Measurements from ENCODE around the gene NECTIN4.
"Not testable (repeated sequence)": the region's sequence is repeated elsewhere in the genome, so short reads cannot be mapped to it uniquely, and the experiment has no call there.

The NECTIN4 gene

DNA sequence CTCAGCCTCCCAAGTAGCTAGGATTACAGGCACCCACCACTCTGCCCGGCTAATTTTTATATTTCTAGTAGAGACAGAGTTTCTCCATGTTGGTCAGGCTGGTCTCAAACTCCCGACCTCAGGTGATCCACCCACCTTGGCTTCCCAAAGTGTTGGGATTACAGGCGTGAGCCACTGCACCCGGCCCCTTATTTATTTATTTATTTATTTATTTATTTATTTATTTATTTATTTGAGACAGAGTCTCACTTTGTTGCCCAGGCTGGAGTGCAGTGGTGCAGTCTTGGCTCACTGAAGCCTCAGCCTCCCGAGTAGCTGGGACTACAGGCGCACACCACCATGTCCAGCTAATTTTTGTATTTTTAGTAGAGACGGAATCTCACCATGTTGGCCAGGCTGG is 23.7 kb downstream of the NECTIN4 start:
- in situ Hi-C loops (cut with HindIII; ENCODE audit: low sequenced_read_pairs) = not testable (repeated sequence)

DNA sequence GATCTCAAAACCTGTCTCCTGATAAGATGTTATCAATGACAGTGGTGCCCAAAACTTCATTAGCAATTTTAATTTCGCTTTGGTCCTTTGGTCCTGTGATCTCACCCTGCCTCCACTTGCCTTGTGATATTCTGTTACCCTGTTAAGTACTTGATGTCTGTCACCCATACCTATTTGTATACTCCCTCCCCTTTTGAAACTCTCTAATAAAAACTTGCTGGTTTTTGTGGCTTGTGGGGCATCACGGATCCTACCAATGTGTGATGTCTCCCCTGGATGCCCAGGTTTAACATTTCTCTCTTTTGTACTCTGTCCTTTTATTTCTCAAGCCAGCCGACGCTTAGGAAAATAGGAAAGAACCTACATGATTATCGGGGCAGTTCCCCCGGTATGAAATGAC is 25.4 kb downstream of the NECTIN4 start:
- in situ Hi-C loops (cut with HindIII; ENCODE audit: low sequenced_read_pairs) = not testable (repeated sequence)

DNA sequence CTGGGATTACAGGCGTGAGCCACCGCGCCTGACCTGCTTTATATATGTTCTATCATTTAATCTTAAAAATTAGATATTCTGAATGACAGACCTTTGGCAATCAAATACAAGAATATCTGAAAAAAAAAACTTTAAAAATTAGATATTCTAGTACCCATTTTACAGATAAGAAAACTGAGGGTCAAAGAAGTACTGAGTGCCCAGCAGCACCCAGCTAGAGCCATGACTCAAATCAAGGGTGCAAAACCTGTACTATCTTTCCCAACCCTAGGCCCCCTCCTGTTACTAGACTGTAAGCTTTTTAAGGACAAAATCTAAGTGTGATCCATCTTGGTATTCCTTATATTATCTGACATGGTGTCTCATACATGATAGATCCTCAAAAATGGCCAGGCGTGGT is 27.9 kb downstream of the NECTIN4 start:
- in situ Hi-C loops (cut with HindIII; ENCODE audit: low sequenced_read_pairs) = no loop called here

DNA sequence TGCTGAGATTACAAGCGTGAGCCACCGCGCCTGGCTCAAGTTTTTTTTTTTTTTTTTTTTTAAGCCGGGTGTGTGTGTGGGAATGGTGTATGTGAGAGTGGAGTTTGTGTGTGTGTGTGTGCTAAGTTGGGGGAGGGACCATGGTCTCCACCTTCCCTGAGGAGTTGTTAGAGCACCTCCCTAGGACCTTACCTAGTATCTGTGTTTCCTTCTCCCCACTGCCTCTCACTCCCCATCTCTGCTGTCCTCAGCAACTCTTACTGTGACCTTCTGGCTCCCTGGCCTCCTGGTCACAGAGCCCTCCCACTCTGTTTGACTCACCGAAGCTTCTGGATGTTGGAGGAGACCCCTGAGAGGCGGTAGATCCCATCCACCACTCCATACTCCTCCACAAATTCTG is 30.1 kb downstream of the NECTIN4 start:
- in situ Hi-C loops (cut with HindIII; ENCODE audit: low sequenced_read_pairs) = no loop called here

DNA sequence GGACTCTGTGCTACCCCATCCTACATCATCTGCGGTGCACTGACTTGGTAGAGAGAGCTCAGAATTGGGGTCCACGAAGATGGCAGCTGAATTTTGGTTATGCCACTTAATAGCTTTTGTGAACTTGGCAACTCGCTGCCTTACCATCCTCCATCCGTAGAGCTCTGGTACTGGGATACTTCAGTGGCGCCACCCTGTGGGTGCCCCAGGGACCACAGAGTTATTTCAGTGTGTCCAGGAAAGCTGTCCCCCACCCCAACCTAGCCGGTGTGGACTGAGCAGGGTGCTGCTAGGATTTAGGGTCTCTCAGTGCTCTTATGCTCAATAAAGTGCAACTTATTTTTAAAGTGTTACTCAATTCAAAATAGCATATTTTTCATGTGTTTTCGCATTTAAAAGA is 34.6 kb downstream of the NECTIN4 start:
- in situ Hi-C loops (cut with HindIII; ENCODE audit: low sequenced_read_pairs) = no loop called here

DNA sequence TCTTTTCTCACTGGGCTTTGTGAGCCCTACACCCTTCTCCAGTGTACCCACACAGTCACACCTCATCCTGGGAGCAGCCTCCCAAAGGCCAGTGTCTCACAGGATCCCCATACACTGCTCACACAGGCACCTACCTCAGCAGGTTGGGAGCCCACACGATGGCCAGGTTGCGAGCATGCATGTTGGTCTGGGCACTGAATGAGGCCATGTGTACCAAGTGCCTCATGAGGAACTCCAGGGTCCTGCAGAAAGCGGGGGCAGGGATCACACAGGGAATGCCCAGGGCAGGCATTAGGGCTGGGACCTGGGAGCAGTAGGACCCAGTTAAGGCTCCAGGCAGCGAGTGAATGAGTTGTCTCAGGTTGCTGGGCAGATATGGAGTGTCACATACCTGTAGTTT is 35.1 kb downstream of the NECTIN4 start:
- in situ Hi-C loops (cut with HindIII; ENCODE audit: low sequenced_read_pairs) = no loop called here

DNA sequence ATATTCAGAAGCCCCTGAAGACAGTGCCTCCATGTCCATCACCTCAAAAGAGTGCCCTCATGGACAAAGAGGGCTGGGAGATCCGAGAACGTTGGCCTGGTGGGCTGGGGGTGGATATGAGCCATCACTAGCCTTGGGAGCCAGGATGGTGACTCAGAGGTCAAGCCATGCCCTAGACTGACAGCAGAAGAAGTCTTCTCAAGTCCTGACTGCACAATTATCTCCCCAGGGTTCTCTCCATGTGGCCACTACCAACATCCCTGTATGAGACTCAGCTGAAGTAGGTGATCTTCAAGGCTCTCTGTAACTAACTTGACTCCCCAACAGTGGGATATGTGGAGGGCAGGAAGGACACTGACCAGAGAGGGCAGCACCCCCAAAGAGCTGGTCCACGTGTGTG is 36.5 kb downstream of the NECTIN4 start:
- in situ Hi-C loops (cut with HindIII; ENCODE audit: low sequenced_read_pairs) = no loop called here

DNA sequence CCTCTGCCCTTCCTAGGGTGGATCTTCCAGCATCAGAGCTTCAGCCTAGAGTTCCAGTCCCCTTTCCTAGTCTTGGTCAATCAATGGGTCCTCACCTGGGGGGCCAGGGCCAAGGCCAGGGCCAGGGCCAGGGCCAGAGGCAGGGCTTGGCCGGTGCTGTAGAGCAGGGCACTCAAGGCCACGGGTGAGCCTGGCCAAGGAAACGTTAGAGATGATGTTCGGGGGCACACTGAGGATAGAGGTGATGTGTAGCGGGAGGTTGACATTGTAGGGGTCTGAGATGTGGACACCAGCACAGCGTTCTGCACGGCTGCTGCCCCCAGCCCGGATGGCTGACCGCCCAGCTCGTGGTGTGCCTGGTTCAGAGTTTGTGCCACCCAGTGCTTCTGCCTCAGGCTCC is 38.1 kb downstream of the NECTIN4 start:
- in situ Hi-C loops (cut with HindIII; ENCODE audit: low sequenced_read_pairs) = no loop called here

DNA sequence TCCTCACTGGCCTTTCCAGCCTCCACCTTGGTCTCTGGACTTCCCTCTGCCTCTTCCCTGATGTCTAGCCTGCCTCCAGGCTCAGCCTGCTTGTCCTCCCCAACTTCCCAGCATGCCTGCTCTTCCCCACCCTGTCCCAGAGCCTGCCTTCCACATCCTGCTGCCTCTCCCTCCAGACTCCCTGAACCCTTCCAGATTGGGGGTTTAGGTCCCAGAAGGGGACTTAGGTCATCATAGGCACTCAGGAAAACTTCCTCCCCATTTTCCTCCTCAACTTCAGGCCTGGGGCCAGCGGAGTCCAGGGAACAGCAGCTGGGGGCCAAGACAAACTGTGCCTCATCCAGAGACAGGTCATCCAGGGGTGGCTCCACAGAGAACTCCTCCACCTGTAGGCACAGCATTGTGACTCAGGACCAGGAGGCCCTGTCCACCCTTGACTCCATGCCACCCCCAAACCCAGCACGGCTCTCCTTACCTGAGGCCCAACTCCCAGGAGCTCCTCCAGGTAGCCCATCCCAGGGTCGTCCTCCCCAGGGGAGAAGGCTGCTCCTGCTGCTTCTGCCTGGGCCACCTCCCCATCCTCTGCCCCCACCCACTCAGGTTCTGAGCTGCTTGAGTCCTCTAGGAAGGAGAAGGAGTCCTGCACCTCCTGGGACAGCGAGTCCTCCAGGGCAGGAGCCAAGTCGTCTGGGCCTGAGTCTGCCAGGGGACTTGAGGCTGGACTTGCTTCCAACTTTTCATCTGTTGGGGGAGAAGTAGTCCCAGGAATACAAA is 40.2 kb downstream of the NECTIN4 start:
- in situ Hi-C loops (cut with HindIII; ENCODE audit: low sequenced_read_pairs) = loop anchor here (5.0 kb wide), 1 partner anchor 78 kb away; no protein-coding TSS in a partner anchor

DNA sequence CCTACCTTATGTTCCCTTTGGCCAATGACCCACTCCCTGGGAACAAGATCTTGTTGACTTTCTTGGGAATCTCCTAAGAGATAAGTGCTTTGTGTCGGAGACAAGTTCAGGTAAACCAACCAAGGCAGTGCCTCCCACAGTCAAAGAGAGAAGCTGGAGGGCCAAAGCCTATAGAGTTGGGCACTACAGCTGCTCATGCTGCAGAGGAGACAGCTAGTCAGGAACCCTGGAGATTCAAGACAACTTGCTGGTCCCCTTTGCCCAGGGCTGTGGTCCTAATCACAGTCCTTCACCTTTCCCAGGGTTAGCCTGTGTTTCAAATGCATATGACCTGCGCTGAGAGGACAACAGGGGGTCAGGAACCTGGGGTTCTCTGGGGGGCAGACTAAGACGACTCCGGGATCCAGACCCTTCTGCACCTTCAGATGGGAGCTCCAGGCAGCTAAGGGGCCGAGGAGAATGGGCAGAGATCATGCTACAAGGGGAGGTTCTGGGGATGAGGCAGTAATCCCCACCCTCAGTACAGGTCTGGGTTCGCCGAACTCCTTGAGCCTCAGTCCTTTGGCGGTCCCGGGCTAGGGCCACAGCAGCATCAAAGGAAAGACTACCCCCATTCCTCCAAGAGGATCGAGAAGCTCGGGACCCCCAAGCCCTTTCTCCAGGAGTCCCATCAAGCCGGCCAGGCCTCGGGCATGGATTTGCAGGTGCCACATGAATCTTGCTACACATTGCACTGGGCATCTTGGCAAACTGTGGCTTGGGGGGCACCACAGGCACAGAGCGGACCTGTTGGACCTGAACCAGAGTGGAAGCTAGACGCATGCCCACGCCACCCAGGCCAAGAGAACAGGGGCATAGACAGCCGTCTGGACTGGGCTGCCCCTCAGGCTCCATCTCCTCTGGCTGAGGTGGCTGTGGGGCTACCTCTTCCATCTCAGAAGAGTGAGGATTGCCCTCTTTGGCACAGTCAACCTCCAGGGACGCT is 41.6 kb downstream of the NECTIN4 start:
- in situ Hi-C loops (cut with HindIII; ENCODE audit: low sequenced_read_pairs) = loop anchor here (5.0 kb wide), 1 partner anchor 80 kb away; no protein-coding TSS in a partner anchor

DNA sequence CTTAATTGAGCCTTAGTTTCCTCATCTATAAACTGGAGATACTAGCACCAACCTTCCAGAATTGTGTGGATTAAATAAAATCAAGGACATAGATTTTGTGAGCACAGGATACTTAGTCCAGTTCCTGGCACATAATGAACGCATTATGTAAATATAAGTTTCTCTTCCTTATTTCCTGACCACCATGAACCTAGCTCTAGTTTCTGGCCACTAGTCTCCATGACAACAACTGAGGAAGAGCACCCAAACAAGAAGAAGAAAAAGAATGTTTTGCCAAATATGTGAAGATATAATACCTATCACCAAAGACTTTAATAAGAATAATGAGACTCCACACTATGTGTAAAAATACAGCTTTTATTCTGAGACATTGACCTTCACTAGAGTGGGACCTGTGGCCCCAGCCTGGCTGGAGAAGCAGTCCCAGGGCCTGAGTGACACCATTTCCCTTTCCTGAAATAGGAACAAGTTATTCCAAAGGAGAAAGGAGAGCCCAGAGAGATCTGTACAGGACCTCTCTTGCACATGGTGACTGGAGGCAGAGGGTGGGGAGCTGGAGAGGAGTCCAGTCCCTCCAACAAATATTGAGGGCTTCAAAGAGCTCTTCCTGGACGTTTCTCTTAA is 42.6 kb downstream of the NECTIN4 start:
- in situ Hi-C loops (cut with HindIII; ENCODE audit: low sequenced_read_pairs) = loop anchor here (5.0 kb wide), 1 partner anchor 81 kb away; no protein-coding TSS in a partner anchor

DNA sequence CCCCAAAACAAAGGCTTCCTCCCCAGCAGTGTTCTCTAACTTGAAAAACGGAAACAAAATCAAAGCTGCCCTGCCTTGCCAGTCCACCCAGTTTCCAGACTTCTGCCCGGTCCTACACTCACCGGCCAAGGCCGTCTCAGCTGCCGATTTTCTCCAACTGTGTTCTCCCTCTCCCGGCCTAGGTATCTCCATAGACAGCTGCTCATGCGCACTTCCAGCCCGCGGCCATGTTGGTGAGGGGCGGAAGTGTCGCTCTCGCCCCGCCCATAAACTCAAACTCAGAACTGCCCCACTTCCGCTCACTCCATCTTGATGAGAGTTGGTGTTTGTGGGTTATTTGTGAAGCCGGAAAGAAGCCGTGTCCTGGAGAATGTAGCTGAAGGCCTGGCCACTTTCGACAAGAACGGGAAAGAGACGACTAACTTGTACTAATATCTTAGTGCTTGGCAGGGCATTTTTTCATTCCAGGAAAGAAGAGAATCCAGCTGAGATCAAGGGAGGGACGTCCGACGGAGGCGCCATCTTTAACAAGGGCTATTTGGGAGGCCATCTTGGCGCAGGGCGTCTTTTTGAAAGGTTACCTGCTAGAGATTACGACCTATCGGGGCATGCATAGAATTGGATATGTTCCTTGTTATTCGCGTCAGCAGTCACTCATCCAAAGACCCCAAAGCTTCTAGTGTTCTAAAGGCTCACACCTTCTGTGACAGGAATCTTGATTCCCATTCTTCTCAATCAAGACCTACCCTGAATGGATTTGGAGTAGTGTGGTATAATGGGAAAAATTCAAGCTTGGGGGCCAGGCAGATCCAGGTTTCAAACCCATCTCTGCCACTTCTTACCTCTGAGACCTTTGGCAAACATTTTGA is 43.4 kb downstream of the NECTIN4 start, which contains the start of gene USF1:
USF1 (minus strand) TSS at position 242 of the 869 bp plus-strand sequence. CDS start 2,702 bp downstream, outside the sequence.
- in situ Hi-C loops (cut with HindIII; ENCODE audit: low sequenced_read_pairs) = loop anchor here (5.0 kb wide), 1 partner anchor 81 kb away; no protein-coding TSS in a partner anchor

DNA sequence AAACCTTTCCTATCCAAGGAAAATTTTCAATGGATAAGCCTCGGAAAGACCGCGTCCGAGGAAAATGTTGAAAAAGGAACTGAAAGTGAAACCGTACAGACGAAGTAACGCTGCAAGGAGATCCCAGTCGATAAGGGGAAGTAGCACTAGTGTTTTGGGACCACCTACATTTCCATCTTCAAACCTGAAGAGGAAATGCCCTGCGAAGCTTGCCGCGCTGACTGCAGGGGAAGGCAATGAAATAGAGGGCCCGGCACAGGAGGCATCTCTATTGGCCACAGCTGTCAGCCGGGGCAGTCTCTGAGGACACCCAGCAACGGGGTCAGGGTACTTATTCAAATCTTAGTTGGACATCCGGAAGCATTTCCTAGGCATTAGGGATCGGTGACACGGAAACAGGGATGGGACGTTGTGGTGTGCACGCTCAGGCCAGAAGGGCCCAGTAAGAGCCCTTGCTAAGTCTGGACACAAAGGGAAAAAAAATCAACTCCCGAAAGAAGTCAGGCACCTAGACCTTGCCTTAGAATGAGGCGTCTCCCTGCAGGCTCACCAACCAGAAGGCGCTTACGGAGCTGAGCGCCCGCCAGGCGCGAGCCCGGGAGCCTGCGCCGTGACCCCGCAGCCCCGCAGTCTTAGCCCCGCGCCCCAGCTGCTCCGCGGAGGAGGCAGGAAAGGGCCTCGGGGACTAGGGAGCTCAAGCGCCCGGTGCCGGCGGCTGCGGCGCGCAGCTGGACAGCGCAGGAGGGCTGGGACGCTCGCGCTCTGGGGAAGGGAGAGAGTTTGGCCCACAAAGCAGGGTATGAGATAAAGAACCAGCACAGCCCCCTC is 44.2 kb downstream of the NECTIN4 start:
- in situ Hi-C loops (cut with HindIII; ENCODE audit: low sequenced_read_pairs) = loop anchor here (5.0 kb wide), 2 partner anchors 47 to 82 kb away; no protein-coding TSS in a partner anchor

DNA sequence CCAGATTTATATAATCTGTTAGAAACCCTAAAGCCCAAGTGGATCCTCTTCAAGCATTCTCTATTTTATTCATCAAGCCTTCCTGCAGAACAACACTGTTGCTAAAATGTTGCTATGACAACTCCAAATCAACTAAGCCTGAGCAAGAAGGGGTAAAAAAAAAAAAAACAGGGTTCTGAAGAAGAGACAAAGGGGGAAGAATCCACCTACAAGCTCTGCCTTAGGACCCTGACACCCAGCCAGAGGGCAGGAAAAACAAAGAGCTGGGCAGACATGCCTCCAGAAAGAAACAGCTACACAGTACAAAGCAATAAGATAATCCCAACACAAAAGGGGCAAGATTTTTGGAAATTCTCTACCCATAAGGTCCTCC is 44.8 kb downstream of the NECTIN4 start:
- in situ Hi-C loops (cut with HindIII; ENCODE audit: low sequenced_read_pairs) = loop anchor here (5.0 kb wide), 1 partner anchor 48 kb away; no protein-coding TSS in a partner anchor

DNA sequence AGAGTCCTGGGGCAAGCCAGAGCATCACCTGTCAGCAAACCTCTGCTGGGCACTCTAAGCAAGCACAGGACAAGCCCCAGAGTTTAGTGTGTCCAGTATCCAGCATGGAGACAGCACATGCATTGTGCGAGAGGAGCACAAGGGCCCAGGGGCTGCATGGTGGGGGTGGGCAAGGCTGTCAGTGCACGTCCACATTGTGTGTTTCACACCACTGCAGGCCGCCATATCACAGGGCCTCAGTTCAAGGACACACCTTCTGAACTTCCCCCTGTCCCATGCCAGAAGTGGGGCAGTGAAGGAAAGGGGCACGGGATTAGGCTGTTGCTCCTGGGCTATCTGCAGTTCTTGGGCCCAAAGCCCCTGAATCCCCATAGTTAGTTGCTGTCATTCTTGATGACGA is 49.8 kb downstream of the NECTIN4 start:
- in situ Hi-C loops (cut with HindIII; ENCODE audit: low sequenced_read_pairs) = no loop called here

DNA sequence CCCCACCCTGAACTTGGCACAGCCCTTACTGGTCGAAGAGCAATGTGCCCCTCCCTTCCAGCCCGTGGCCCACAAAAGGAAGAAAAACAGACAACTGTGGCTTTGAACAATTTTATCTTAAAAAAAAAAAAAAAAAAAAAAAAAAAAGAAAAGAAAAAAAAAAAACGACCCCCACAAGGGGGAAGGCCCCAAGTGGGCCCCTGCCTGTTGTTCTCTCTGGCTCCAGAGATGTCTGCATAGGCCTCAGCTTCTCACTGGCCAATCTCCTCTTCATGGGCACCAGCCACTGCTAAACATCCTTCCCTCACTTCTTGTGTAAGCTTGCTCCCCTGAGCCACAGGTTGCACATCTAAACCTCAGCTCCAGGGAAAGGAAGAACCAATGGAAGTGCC is 50.2 kb downstream of the NECTIN4 start:
- in situ Hi-C loops (cut with HindIII; ENCODE audit: low sequenced_read_pairs) = no loop called here

DNA sequence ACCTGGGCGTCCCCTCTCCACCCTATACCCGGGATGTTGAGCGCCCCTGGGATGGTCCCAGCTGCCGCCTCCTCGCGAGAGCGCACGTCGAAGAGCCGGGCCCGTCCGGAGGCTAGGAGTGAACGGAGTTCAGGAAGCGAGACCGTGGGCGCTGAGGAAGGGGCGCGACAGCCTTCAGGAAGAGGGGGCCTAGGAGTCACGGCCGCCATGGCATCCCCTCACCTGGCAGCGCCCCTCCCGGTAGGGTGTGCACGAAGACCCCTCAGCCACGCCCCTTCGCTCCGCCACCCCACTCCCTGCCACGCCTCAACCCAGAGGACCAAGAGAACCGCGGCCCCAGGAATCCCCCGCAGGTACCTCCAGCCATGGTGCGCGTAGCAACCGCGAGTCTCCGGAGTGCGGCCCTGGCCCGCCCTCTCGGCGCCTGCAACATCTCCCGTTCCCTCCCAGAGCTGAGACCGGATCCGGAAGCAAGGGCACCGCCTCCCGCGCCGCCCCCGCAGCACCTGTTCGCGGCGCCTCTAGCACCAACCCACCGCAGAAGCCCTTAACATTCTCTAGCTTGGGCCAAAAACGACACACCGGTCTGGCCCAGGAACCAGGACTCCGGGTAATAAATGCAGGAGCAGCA is 50.7 kb downstream of the NECTIN4 start, which contains the start of gene TSTD1:
TSTD1 (minus strand) TSS at position 442 of the 631 bp plus-strand sequence; CDS start at position 367, 75 bp downstream.
- in situ Hi-C loops (cut with HindIII; ENCODE audit: low sequenced_read_pairs) = no loop called here

Data from endothelial cell of hepatic sinusoid (primary cell).